GM12891 (cell line): ENCODE data around the gene HECTD2.
"Not testable (repeated sequence)": the region's sequence is repeated elsewhere in the genome, so short reads cannot be mapped to it uniquely, and the experiment has no call there.

Experiments used
- DNase-seq: peaks from one replicate; pipeline ENCODE4 v3.0.0; 2011; ENCODE audit warnings: low spot score; ENCODE audit not compliant: insufficient read length
- FAIRE-seq: peaks from 2 replicates; lab custom pipeline; 2011; peaks lifted over from hg19 to GRCh38; lab: Jason Lieb, UNC
- PAX5 ChIP-seq: IDR thresholded peaks from 2 replicates; pipeline ENCODE4 v1.6.1; 2011; ENCODE audit warnings: low read length, moderate library complexity, mild to moderate bottlenecking; ENCODE audit not compliant: insufficient read depth, severe bottlenecking
- POLR2A ChIP-seq: IDR thresholded peaks from 2 replicates; pipeline ENCODE4 v1.6.1; 2011; ENCODE audit warnings: low read depth, low read length, control low read depth
- POLR2AphosphoS5 ChIP-seq: IDR thresholded peaks from 2 replicates; pipeline ENCODE4 v1.6.1; 2011; ENCODE audit warnings: low read depth, low read length, control low read depth
- POU2F2 ChIP-seq: IDR thresholded peaks from 2 replicates; pipeline ENCODE4 v1.6.1; 2011; ENCODE audit warnings: low read depth, mild to moderate bottlenecking, control low read depth, low read length, moderate library complexity
- SPI1 ChIP-seq: IDR thresholded peaks from 2 replicates; pipeline ENCODE4 v1.6.1; 2011; ENCODE audit warnings: low read depth, low read length, control low read depth
- TAF1 ChIP-seq: IDR thresholded peaks from 2 replicates; pipeline ENCODE4 v1.6.1; 2011; ENCODE audit warnings: low read depth, low read length, control low read depth

HECTD2 gene

GRCh38 chr10:91551856-91552255, 141.7 kb downstream of the HECTD2 start:
- FAIRE-seq (no peak), DNase-seq (no peak)
- TF ChIP-seq POU2F2 (no peak), POLR2AphosphoS5 (no peak), TAF1 (no peak), PAX5 (no peak), SPI1 (no peak), POLR2A (no peak)

DNA sequence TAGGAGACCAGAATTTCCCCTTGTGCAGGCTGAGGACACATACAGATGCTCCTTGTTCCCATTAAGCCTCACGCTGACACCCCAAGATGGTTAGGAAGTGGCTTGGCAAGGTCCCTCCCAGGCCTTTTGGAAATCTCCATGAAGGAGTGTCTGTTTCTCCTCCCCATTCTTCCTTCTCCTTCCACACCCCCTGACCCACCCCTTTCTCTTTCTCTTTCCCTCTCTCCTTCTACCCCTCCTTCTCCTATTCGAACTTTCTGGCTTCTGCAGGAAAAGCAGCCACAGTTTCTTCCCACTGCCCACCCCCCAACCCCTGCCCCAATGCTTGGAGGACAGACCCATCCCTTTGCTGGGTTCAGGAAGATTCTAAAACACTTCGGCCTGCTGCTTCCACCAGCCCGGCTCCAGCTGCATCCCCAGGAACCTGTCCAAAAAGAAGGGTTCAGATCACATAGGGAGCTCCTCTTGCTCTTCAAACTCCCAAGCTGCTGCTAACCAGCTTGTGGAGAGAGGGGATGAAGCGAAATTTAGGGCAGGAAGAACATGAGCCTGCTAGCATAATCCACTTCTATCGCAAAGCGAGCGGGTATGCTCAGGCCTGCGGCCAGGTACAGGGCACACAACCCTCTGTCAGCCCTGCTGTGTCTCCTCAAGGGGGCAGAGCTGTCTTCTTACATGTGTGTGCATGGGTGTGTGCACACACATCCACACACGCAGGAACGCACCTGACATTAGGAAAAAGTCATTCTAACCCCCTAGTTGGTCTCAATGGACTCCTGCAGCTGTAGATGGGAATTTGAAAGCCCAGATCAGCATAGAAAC, 142.3 kb downstream of the HECTD2 start:
- TF ChIP-seq POLR2A (no peak), PAX5 (no peak), TAF1 (no peak), POLR2AphosphoS5 (no peak), POU2F2 (no peak), SPI1 (no peak)
- FAIRE-seq (no peak), DNase-seq (no peak)

DNA sequence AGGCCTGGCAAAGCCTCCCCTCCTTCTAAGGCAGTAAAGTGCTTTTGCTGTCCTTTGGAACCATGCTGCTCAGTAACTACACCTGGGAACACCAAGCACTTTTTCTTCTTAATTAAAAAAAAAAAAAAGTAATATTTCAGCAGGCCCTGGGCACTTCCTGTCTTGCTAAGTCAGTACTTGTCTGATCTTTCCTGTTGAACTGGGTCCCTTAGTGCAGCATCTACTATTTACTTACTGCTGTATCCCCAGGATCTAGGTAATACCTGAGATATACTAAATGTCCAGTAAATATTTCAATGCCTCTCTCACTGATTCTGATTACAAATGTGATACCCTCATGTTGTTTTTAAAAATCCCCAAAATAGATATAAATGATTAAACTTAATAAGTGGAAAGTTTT, 145.3 kb downstream of the HECTD2 start:
- TF ChIP-seq TAF1 = no peak
- TF ChIP-seq SPI1 = no peak
- no peak for TF ChIP-seq POLR2AphosphoS5
- no peak for TF ChIP-seq PAX5
- no peak for TF ChIP-seq POLR2A
- no peak for TF ChIP-seq POU2F2
- DNase-seq = no peak
- FAIRE-seq = no peak

- FAIRE-seq = no peak
- TF ChIP-seq POLR2A (no peak), POLR2AphosphoS5 (no peak), POU2F2 (no peak), TAF1 (no peak), PAX5 (no peak), SPI1 (no peak)
- DNase-seq = no peak
These were observed 146.8 kb downstream of the HECTD2 start for GRCh38 chr10:91556691-91557566.

GRCh38 chr10:91557651-91558111, 147.5 kb downstream of the HECTD2 start:
- FAIRE-seq (no peak), DNase-seq (no peak)
- peak; percentile 79 for TF ChIP-seq SPI1
- no peak for TF ChIP-seq POU2F2
- no peak for TF ChIP-seq PAX5
- TF ChIP-seq POLR2A = no peak

DNA sequence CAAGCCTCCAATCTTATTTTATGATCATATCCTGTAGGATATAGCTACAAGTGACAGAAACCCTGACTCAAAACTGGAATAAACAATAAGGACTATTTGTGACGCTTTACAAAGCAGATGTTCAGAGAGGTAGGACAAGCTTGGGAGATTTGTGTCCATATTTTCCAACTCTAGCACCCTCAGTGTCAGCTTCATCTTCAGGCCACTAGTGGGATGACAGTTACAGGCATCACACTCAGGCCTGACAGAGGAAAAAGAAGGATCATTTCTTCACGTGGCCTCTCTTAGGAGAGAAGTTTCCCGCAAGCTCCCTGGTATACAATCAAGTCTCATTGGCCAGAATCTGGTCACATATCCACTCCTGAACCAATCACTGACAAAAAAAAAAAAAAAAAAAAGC, 148.3 kb downstream of the HECTD2 start:
- no peak for DNase-seq
- TF ChIP-seq PAX5 (no peak), POLR2A (no peak), POU2F2 (no peak), POLR2AphosphoS5 (no peak), TAF1 (no peak), SPI1 (no peak)
- no peak for FAIRE-seq

- FAIRE-seq = no peak
- TF ChIP-seq PAX5 (no peak), POLR2A (no peak), POU2F2 (no peak), SPI1 (no peak), POLR2AphosphoS5 (no peak), TAF1 (no peak)
- no peak for DNase-seq
These were observed 149.0 kb downstream of the HECTD2 start for GRCh38 chr10:91559169-91559568.

DNA sequence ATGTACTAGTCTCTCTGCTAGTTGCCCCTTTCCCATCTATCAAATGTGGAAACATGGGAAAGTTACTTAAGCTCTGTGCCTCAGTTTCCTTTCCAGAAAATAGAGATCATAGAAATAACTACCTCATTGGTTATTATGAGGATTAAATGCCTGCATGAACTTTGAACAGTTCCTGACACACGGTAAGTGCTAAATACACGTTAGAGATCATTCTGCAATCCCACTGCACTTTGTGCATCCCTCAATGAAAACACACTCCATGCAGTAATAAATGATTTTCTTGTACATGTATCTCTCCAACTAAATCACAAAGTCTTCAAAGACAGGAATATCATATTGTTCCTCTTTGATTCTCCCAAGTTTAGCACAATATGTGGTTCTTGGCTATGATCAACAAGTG, 149.6 kb downstream of the HECTD2 start:
- DNase-seq = no peak
- no peak for FAIRE-seq
- TF ChIP-seq POLR2AphosphoS5 (no peak), POLR2A (no peak), POU2F2 (no peak), PAX5 (no peak), SPI1 (no peak), TAF1 (no peak)

DNA sequence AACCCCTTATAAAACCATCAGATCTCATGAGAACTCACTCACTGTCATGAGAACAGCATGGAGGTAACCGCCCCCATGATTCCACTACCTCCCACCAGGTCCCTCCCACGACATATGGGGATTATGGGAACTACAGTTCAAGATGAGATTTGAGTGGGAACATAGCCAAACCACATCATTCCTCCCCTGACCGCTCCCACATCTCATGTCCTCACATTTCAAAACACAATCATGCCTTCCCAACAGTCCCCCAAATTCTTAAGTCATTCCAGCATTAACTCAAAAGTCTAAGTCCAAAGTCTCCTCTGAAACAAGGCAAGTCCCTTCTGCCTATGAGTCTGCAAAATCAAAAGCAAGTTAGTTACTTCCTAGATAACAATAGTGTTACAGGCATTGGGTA, 150.7 kb downstream of the HECTD2 start:
- FAIRE-seq, DNase-seq: not testable (repeated sequence)
